Stimulated activated naive CD4-positive, alpha-beta T cell (primary cell): ENCODE data around the gene KCNF1.

ENCODE experiments used
- DNase-seq, 6 experiments: peaks; one replicate each; lab custom pipeline; 2025; lab: John Stamatoyannopoulos, UW

KCNF1 gene

GRCh38 chr2:10919410-10919770, 7.7 kb downstream of the KCNF1 start:
- no peak for DNase-seq

DNA sequence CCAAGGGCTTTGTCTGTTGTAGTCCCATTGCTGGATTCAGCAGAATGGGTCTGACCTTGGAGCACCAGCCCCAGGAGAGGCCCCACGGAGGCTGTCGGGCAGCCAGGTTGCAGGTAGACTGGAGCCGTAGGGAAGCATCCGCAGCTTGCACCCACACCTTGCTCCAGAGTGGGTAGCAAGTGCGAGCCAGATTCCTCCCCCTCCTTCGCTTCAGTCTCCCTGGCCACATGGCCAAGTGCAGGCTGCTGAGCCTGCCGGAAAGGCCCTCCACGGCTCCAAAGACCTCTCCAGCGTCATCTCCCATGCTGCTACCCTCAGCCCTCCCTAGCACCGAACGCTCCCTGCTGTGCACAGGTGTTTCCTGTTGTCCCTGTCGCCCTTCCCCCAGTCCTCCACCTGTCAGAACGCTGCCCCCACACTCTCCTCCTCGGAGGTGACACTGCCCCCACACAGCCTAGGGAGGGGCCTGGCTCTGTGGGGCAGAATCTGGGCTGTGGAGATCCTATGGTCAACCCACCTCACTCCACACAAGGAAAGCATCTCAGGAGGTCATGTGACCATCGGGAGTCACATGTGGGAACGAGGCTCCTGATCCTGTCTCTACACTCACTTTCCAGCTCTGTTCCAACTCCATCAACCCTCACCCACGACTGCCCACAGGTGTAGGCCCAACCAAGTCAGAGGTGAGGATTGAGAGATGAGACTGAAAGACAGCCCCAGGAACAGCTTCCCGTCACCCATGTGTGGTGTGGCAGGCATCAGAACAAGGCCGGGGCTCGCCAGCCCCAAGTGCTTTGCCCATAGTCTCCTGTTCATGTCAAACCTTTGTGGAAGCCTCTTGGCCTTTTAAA, 8.3 kb downstream of the KCNF1 start:
- DNase-seq: no peak

- DNase-seq: no peak
Observed at GRCh38 chr2:10920764-10921388, 9.1 kb downstream of the KCNF1 start.

GRCh38 chr2:10921525-10921924, 9.8 kb downstream of the KCNF1 start:
- no peak for DNase-seq

- no peak for DNase-seq
Observed at GRCh38 chr2:10922307-10923007, 10.7 kb downstream of the KCNF1 start.

DNA sequence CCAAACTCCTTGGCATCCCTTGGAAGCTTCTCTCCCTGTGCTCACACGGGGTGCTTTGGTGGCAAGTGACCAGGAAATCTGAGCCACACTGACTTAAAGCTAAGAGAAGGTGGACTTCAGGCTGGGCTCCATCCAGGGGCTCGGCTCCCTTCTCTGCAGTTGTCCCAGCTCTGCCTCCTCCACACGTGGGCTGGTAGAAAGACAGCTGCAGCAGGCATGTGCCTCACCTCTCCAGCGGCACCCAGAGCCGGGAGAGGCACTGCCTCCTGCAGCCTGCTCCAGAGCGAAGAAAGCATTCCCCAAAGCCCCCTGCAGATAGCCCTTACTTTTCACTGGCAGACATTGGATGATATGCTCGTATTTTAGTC, 11.3 kb downstream of the KCNF1 start:
- no peak for DNase-seq

DNA sequence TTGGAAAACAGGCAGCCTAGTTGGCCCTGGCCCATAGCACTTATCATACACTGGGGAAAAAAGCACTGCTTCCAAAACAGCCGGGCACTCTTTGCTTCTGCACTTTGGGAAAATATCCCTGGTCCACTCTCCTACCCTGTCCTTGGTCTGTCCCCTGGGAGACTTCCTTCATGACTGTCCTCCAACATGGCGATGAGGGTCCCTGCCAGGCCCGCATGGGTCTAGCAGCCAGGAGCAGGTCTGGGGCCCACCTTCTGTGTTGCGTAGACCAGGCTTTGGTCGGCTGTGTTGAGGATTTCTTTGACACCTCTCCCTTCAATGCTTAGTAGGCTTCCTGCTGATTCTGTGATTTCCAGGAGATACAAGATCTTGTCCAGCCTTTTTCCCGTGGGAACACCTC, 12.2 kb downstream of the KCNF1 start:
- DNase-seq: no peak

- DNase-seq: no peak
Observed at GRCh38 chr2:10924441-10924840, 12.7 kb downstream of the KCNF1 start.

DNA sequence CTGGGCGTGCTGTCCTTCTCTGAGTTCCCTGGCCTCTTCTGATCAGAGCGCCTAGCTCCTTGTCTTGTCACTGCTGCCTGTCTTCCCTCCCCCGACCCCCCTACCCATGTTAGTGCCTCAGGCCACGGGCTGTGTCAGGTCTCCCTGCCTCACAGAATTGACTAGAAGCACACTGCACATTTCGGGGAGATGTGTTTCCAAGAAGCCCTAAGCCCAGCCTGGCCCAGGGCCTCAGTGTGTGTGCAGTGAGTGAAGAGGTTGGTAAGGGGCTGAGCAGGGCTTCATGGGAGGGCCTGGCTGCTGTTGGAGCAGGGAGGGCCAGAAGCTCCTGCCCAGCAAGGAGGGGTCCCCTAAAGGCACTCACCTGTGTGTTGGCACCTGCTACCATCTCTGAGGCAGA, 13.1 kb downstream of the KCNF1 start:
- no peak for DNase-seq

GRCh38 chr2:10926191-10926820, 14.6 kb downstream of the KCNF1 start:
- DNase-seq: no peak

DNA sequence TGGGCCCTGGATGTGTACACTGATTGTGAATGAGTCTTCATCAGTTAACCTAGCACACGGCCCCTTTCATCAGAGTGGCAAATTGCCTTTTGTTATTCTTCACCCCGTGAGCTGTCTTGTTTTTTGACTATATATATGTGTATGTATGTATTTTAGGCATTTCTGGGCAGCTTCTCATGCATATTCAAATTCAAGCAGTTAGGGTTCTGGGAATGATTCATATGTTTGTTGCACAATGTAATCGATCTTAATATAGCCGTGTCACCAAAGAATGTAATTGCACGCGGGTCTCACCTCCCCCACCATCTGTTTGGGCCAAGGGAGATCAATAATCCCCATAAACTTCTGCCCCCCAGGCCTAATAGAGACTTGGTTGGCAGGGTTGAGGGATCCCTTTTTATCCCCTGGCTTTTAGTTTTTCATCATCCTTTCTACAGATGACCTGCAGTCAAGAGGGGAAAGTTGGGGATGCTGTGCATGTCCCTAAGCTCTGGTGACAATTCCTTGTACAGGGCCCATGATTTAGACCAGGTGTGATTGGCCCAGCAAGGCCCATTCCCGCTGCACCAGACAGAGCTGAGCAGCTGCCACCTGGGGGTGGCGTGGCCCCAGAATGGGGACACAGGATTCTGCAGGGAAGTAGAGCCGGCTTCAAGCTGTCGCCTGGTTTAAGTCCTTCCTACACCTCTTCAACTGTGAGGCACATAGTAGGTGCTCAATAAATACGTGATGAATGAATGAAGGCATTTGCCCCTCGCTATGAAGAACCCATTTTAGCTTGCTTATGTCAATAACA, 19.2 kb downstream of the KCNF1 start:
- no peak for DNase-seq

DNA sequence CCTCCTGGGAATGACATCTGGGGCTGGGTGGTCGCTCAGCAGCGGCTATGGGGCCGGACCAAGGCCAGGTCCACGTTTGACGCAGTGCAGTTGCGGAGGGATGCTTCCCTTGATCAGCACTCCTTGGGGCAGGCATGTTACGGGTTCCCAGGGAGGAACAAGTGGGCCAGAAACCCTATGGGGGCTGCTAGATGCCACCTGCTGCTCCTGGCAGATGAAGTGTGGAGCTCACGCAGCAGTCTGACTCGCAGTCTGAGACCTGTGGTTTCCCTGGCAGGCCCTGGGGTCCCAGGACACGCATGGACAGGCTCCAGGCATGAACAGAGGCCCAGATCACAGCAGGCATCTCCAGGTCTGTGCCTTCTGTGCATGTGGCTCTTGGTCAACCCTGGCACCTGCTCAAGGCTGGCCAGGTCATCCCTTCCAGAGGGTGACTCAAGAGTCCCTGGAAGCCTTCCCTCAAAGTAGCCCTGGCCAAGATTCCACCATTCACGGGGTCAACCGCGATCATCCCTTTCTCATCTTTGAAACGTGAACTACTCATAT, 20.0 kb downstream of the KCNF1 start:
- DNase-seq: no peak

- no peak for DNase-seq
Observed at GRCh38 chr2:10932345-10933151, 20.8 kb downstream of the KCNF1 start.

DNA sequence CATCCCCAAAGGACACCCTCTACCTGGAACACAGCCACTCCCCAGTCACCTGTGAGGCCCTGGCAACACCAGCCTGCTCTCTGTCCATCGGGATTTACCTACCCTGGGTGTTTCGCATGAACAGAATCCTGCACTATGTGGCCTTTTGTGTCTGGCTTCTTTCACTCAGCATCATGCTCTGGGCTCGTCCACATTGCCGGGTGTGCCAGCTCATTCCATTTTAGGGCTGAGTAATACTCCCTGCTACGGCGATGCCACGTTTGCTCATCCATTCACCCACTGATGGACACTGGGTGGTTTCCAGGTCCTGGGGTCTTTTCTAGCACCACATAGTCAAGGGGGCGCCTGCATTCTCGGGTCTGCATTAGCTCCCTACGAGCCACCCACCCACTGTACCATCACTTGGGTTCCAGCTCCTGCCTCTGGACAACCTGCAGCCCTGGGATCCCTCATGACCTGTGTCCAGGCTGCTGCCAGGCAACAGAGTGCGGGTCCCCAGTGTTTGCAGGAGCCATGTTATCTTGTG, 22.0 kb downstream of the KCNF1 start:
- DNase-seq: no peak

DNA sequence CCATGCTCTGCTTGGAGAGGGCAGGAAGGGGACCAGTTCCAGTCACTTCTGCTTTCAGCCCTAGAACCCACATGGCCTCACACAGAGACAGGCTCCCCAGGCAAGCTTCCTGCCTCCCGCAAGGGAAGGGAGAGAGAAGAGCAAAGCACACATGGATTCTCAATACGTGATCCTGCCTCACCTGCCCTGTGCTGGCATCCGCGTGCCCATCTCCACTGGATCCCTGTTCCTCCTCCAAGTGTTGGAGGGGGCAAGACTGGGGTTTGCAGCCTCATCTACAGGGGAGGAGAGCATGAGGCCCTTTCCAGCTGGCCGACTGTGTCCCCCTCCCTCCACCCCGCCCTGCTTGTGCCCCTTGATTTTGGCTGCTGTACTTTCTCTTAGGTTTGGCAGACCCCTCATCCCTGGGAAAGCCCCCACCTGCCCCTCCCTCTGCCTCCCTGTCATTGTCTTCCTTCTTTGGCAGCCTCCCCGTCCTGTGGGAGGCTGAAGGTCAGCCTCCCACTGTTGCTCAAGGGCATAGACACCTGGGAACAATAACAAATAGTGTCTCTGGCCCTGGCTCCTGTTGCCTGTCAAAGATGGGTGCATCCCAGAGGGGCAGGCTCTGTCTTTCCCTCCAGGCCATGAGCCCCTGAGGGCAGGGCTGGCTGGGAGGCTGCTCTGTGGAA, 22.7 kb downstream of the KCNF1 start:
- DNase-seq: no peak

GRCh38 chr2:10934979-10935350, 23.2 kb downstream of the KCNF1 start:
- no peak for DNase-seq

DNA sequence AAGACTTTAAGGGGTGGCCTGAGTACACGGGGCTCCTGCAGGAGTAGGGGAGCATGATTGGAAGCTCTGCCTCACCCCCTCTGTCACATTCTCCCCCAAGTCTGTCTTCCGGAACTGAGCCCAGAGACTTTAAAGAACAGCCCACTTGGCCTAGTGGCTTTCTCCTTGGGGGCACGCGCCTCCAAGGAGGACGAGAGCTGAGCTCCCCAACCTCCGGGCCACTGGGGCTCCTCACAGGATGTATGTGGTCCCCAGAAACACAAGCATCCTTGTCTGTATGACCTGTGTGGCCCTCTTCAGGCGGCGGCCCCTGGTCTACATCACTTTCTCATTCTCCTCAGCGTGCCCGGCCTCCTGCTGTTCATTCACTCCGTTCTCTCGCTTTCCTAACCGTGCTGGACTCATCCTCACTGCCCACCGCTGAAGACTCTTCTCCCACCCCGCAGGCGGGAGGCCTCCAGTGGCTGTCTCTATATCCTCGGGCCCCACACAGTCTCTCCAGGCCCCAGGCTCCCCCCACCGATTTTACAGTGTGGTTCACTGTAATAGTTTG, 23.7 kb downstream of the KCNF1 start:
- DNase-seq: no peak

DNA sequence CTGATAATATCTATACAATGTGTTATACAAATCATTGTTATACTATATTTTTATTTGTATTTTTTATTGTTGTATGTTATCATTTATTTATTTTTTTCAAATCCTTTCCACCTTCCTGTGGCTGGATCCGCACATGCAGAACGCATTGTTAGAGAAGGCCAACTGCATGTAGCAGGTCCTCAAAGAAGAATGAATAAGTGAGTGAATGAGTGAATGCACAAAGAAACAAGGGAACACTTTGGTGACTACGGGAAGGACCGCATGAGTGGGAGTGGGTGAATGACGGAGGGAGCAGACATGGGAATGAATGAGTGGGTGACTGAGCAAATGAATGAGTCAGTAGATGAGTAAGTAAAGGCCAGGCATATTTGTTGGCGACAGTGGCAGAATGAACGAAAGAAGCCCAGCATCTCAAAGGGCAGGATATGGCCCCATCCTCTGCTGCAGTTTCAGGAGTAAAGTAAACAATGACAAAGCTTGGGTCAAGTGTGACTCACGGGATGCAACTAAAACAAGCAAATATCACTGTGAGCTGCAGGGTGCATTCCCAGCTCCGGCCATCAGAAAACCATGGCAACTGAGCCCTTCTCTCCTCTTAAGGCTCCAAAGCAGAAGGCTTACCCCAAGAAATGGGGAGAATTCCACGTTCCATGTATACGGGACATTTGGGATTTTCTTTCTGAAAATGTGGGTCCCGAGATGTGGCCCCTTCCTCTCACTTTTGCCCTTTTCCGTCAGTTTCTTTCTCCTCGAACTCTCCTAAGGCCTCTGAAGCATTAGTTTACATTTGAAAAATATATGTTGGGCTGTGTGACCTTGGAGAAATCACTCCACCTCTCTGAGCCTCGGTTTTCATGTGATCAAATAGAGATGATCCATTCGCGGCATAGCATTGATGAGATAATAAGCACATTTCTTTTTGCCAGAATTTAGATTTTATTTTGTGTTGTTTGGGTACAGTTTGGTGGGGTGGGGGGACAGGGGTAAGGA, 24.5 kb downstream of the KCNF1 start:
- no peak for DNase-seq
